ENCODE data around the gene AOPEP.

The AOPEP gene

DNA sequence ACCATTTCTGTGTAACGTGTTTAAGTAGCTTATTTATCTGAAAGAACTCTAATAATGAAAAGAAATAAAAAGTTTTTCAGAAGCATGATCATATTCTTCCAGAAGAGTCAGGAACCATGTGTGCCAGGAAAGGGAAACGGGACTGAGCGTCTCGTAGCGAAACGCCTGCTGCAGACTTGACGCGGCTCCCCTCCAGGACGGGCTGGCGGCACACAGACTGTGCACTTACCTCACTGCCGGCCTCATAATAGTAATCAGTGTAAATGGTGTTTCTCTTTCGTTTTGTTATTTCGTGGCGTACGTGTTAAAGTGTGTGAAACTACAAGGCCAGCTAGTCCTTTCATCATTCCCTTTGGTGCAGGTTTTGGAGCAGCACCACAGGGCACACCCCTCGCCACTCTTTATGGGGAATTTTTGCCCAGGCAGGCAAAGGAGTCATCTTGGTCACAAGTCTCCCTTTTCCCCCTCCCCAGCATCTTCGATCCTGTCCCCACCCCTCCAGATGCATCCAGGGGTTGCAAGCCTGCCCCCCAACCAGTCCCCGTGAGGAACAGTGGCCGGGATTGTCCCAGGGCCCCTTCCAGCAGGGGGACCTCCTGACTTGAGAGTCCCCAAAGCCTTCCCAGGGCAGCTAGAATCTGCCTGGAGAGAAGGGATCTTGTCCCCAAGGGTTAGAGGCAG is 357.9 kb downstream of the AOPEP start:
- DNase-seq (ENCODE audit: low read depth): no peak

DNA sequence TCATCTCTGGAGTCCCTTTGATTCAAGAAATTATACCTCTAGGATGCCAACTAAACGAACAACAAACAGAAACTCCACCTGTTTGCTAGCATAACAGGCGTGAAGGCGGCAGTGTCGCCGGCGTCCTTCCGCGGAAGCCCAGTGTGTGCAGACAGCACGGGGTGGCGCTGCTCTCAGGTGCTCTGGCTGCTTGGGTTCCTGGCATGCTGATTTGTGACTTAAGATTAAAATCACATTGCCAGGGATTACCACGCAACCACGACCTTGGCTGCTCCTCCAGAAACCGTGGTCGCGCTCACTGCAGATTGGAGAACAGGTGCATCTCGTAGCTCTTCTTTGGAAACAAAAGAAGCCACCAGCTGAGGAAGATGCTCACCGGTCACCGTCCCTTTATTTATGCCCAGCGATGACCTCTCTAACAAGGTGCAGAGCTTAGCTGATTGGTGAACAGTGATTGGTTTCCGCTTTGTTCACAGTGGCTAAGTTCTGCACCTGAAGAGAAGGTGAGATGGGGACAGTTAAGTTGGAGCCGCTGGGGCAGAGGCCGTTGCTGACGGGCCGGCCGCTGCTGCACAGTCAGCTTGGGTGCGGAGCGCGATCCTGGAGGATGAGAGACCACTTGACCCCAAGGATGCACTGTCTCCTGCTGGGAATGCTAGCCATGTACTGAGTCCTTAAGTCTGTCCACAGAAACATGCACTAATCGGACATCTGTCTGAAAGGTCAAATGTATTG is 358.7 kb downstream of the AOPEP start:
- no peak for DNase-seq (ENCODE audit: low read depth)

DNA sequence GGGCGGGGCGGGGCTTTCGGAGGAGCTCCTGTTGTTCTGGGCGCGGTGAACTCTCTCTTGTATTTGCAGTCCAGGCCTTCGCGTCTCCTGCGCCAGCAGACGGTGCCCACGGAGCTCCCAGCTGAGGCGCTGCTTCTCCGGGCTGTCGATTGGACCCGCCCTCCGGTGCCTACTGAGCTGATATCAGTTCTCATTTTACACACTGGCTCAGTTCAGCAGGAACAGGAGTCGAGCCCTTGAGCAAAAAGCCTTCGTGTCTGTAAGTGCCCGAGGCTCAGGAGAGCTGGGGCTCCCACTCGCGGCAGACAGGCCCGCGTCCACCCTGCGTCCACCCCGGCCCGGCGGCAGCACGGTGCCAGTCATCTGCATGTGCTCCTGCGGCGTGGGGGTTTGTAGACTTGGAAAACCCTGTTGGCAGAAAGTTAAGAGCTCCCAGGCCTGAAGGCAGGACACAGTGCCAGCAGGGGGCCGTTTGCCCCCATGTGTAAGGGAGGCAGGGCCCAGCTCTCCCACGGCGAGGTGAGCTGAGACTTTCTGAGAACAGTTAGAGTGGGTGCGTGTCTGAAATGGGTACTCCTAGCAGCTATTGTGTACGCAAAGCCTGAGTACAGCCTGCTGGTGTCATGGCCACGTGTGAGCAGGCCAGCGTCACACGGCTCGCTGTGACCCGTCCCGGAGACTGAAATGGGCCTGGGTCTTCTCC is 359.5 kb downstream of the AOPEP start:
- DNase-seq (ENCODE audit: low read depth): no peak

DNA sequence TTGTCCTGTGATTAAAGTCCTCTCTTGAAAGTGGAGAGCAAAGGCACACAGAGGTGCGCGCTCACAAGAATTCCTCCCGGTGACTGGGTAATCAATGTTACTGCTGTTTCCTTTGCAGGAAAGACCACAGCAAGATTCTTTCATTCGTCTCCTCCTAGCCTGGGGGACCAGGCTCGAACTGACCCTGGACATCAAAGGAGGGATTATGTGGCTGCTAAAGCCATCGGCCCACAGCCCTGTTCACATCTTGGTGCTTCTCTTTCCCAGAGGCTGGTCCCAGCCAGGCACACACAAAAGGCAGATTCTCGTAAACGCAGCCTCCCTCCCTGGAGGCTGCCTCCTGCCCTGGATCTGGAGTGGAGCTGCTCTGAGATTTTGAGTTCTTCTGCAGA is 360.1 kb downstream of the AOPEP start:
- no peak for DNase-seq (ENCODE audit: low read depth)

DNA sequence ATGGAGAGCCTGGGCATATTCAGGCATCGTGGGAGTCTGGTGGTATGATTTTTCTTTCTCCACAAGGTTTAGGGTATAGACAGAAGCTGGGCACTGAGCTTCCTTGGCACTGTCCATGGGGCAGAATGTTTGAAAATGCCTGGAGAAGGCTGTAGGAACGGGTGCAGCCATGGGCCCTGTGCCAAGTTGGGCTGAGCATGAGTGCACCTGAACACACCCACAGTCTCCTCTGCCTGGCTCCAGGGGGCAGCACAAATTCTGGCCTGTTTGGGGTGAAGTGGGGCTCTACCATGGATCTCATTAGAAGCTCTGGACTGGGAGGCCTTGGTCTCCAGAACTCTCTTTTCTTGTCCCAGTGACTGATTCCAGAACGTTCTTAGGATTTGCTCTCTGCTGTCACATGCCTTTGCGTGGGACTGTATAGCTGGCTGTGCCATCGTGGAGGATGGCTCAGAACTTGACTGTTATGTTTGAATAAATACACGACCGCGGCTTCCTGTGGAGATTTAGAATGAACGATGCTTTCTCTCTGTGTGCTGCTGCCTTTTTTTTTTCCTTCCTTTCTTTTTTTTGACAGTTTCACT is 361.3 kb downstream of the AOPEP start:
- DNase-seq (ENCODE audit: low read depth): no peak

DNA sequence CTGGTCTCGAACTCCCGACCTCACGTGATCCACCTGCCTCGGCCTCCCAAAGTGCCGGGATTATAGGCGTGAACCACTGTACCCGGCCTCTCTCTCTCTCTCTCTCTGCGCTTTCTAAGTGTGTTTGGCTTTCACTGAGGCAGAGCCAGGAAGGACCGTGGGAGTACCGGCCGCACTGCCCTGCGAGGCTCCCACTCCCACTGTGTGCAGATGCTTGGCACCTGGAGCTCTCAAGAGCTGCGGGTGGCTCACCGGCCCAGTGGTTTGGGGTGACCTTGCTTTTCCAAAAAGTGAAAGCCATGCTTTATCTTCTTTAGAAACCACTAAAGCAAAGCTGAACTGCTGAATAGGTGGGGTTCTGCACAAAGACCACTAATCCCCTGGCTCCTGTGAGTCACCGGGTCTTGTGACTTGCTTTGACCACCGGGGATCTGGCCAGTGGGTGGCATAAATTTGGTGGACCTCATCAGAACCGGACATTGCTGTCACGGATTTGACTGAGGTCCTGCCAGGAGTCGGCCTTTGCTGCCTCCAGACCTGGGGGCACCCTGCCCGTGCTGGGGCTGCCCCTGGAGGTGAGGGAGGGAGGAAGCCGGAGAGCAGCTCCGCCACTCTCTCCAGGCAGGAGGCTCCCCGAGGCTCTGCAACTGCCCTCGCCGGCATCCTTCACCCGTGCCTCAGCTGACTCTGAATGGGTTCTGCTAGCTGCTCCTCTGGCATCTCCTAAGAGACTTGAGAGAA is 362.1 kb downstream of the AOPEP start:
- DNase-seq (ENCODE audit: low read depth): no peak

DNA sequence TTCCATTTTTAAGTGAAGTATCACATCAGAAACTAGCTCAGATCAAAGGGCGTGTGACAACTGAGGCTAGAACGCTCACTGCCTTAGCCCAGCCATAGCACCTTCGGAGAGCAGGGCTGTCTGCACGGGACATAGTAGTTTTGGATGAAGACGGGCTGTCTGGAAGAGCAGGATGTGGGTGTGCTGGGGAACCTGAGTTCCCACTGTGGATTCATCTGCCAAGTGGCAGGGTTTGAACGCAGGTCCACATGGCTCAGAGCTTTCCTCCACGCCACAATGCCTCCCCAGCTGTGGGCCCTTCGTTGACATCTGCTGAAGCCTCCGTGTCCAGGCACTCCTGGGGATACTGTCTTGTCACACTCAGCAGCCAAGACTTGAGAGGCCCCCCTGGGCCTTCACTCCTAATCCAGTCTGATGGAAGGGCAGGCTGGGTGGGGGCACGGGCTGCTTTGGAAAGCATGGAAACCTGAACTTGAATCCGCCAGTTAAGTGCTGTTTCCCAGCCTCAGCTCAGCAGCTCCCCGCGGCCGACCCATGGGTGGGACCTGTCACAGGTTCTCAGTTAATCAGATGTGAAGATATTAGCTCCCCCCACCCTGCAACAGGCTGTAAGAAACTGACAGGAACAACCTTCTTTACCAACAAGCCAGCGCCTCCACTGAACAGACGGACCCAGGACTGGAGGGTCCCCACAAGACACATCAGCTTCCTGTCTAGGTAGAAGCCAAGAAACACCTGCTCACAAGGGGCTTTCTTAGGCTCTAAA is 362.9 kb downstream of the AOPEP start:
- no peak for DNase-seq (ENCODE audit: low read depth)

DNA sequence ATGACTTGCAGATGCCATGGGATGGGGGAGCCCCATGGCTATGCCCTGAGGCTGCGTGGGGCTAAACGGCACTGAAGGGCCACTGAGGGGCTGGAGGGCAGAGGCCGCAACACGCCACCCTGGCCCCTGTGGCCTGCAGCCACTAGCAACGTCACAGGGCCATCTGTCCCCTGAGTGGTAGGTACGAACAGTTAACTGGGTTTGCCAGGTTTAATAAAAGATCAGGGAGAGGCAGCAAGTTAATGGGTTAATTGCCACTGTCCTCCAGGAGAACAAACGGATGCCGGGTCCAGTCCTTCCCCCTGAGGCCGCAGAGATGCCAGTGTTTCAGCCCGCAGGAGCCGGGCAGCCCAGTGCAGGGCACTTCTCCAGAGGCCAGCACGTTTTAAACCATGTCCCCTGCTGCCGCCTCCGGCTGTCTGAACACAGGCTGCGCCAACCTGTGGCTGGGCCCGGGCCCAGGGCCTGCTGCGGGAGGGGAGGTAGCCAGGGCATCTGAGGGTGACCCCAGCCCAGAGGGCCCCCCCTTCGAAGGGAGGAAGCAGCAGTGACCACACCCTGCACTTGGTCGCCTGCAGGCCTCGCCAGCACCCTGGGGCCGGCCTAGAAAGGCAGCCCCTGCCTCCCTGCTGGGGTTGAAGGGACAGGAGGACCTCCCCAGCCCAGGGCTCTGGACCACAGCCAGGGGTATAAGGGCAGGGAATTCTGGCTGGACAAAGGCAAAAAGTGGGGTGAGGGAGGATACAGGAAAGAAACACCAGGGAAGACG is 363.7 kb downstream of the AOPEP start:
- no peak for DNase-seq (ENCODE audit: low read depth)

DNA sequence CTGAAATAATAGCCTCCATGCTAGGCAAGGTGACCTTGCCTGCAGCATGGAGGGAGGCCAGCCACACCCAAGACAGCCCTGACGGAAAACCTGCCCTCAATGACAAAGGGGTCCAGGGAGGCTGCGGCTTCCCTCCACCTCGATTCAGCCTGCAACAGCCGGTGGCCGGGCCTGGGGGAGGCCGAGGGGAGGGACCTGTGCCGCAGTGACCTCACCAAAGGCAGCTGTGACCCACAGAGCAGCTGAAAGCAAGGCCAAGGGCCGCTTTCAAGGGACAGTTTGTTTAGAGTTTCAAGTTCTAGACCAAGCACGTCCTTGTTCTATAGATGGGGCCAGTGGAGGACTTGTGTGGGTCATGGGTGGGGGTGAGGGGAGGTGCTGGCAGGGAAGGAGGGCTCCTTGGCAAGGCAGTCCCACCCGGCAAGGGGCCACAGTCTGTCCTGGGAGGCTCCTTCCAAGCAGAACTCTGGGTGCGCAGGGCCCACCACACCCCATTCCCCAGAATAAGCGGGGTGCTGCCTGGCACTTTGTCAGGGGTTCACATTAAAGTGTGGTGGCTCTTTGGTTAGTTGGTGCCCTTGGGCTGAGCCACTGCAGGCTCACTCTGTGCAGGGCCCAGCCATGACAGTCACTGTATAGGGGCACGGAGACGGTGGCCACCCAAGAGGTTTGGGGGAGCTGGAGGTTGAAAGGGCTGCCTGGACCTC is 364.5 kb downstream of the AOPEP start:
- DNase-seq (ENCODE audit: low read depth): no peak

DNA sequence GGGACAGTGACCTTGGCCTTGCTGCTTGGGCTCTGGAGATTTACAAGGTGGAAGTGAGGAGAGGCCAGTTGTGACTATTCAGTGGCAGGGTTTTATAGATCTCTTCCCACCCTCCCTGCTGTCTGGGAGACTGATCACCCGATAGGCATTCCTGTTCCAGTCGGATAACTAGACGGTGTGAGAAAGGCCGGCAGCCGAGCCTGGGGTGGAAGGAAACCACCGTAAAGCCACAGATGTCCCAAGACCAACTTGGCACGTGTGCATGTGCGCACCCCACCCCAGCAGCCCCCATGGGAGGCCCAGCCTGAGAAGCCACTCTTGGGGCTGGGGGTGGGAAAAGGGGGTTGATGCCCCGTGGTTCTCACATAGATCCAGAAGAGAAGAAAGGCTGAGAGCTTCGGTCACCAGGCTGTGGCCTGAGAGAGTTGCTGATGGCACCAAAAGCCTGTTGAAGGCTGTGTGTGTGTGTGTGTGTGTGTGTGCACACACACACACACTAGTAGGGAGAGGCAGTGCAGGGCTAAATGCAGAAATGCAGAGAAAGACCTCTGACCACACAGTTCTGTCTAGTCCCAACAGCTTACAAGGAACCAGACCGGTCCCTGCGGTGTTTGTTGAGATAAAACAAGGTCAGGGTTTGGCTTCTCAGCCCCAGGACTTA is 365.2 kb downstream of the AOPEP start:
- DNase-seq (ENCODE audit: low read depth): no peak

DNA sequence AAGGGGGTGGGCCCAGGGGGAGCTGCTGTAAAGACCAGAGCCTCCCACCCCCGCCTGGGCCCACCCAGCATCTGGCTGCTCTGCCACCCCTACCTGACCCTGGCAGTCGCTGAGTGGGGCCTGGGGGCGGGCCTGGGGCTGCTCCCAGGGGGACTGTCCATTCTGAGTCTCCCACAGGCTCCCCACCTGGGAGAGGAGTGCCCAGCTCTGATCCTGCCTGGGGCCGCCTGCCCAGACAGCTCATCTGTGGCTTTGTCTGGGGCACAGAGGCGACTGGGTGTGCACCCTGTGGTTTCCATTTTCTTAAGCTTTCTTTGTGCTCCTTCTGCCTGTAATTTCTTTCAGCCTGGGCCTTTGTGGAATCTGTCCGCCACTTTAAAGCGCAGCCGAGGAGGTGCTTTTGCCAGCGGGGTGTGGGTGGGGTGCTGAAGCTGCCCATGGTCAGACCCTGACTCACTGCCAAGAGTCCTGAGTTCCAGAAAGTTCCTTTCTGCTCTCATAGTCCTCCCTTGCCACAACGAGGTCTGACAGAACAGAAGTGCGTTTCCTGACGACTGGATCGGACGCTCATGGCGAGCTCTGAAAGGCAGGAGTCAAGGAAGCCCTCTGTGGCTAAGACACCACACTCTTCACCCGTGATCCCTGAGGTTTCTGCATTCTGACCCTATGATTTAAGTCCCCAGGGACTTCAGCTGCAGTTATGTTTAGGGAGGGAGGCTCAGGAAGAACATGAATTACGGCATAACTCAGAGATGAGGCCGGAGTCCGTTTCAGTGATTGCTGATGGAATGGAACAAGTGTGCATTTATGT is 366.0 kb downstream of the AOPEP start:
- DNase-seq (ENCODE audit: low read depth): no peak

DNA sequence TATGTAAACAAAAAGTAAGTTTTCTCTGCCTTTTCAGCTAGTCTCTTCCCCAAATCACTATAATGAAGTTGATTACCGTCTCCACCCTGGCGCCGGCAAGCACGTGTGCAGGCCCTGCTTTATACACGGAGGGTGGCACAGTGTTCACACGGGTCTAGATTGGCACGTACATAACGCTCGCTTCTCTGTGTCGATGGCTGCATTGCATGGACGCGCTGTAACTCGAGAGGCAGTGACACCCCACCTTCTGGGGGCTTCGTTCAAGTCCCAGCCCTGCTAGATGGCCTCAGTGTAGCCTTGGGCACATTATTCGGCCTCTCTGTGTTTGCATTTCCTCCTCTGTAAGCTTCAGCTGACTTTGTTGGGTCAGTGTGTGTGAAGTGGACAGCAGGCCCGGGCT is 367.1 kb downstream of the AOPEP start:
- DNase-seq (ENCODE audit: low read depth): no peak

DNA sequence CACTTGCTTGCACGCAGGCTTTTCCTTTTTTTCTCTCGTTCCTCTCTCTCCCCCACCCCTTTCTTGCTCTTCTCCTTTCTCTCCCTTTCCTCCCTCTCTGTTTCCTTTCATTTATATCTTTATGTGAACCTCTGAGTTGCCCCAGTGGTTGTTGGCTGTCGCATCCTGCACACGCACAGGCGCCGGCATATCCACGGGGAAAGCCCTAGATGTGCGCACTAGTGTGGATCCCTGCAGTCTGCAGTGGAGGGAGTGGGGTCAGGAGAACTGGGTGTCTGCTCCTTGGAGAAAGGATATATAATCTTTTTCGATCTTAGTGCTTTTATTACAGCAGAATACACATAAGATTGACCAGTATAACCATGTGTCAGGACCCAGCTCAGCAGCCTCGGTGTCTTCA is 367.5 kb downstream of the AOPEP start:
- DNase-seq (ENCODE audit: low read depth): no peak

DNA sequence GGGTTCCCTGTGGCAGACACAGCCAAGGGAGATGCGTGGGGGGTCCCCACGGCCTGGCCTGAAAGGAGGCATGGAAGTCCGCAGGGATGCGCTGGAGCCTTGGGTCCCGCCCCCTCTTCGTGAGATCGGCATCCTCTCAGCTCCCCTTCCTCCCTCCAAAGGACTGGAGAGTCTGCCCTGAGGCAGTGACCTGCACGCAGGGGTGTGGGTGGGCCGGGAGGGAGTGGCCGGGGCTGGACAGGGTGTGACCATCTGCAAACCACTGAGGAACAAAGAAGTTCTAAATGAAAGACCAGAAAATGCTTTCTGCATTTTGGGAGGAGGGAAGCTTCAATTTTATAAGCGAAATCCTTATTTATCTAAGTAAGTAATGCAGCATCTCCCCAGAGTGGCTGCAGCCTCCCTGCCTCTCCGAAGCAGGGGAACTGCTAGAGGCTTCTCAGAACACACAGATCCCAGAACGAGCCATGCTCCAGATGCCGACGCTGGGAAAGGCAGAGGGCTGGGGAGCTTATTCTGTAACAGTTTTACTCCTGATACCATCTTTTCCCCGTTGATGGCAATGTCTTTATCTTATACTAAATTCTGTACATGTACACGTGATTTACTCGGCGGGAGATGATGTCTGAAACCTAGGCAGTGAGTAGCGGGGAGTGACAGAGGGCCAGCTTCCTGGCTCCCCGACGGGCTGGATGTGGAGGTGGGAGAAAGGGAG is 369.3 kb downstream of the AOPEP start:
- no peak for DNase-seq (ENCODE audit: low read depth)

DNA sequence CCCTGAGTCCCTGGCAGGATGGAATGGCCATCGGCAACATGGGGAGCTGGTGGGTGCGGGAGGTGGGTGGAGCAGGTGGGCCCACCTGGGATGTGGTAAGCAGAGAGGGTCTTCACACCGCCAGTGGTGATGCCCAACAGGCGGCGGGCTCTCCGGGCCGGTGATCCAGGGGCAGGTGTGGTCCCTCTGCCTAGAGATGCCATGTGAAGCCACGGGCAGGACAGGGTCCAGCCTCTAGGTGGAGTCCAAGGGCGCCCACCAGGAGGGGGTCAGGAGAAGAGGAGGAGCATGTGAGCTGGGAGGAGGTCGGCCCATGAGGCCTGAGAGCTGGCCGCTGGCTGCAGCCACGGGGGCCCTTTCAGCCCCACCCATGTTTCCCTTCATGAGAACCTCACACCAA is 369.9 kb downstream of the AOPEP start:
- DNase-seq (ENCODE audit: low read depth): no peak

DNA sequence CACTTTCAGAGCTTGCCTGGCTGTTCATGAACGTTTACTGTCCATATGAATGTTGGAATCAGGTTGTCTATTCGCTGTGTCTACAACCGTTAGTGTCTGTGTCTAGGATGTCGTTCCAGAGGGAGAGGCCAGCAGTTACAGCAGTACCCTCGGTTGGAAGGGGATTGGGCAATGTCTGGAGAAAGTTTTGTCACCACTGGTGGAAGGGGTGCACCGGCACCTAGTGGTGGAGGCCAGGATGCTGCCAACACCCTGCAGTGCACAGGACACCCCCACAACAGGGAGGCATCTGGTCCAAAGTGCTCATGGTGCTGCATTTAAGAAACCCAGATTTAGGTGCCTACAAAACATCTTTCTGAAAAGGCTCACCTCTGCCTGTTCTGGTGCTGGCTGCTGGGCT is 370.3 kb downstream of the AOPEP start:
- DNase-seq (ENCODE audit: low read depth): no peak

DNA sequence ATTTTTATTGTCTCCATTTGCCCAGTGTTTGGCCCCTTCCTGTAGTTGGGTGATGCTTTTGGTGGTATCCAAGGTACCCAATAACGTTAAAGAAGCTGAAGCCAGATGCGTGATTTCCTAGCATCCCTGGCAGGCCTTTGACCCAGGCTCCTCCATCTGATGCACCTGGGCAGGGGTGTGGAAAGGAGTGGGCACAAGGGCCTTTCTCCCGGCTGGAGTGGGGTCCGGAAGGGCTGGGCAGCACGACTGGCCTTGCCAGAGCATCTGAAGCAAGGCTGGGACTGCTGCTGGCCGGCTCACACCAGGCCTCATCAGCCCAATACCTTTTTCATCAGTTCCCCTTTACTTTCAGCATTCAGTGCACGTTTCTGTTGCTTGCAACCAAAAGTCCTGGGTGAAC is 370.8 kb downstream of the AOPEP start:
- DNase-seq (ENCODE audit: low read depth): no peak

DNA sequence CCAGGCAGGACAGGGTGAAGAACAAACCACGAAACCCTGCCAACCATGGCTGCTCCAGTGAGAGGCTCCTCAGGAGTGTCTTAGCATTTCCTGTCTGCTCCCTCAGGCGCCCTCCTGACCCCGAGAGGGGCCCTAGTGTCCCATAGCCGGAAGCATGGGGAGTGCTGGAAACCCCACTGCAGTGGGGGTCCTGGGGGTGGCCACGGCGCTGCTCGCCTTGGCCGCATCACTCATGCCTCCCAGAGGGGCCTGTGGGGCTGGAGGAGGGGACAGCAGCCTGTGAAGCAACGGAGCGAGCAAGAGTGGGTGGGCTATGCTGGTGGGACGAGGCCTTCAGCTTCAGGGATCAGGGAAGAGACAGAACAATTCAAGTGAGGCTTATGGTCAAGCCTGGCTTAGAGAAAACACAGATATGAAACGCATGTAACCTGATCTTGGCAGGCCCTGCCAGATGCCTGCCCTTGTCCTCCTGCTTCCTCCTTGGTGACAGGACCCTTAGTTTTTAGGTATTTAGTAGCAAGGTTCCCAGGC is 372.0 kb downstream of the AOPEP start:
- no peak for DNase-seq (ENCODE audit: low read depth)

Data from stimulated activated CD4-positive, alpha-beta T cell treated with anti-CD3 and anti-CD28 coated beads, Interleukin-2, amount 100 ng/mL, for 4 hours (primary cell).